ACHN (cell line): Measurements from ENCODE around the gene FNDC3B.

Experiments
- DNase-seq: peaks from one replicate; pipeline ENCODE4 v3.0.0-alpha.2; 2015
- in situ Hi-C: cut with HindIII; loops from 2 replicates; pipeline ENCODE4 v1.10.0; 2017; ENCODE audit warnings: low sequenced_read_pairs, low pct_ligation_motif_present, low pct_unique_long_range_greater_than_20kb

Gene FNDC3B

DNA sequence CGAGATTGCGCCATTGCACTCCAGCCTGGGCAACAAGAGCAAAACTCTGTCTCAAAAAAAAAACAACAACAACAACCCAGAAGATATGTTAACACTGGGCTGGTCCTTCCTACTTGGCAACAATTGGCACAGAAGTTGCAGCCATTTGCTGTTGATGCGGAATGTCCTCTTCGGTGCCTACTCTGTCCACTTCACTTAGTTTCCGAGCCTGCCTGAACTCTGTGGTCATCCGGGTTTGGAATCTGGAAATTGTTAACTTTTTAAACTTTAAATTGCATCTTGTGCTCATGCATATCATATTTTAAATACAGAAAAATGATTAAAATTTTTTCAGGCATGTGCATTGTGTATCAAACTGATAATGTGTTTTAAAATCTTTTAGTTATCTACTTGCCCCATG is 81.5 kb downstream of the FNDC3B start:
- in situ Hi-C loops = no loop called here
- no peak for DNase-seq

DNA sequence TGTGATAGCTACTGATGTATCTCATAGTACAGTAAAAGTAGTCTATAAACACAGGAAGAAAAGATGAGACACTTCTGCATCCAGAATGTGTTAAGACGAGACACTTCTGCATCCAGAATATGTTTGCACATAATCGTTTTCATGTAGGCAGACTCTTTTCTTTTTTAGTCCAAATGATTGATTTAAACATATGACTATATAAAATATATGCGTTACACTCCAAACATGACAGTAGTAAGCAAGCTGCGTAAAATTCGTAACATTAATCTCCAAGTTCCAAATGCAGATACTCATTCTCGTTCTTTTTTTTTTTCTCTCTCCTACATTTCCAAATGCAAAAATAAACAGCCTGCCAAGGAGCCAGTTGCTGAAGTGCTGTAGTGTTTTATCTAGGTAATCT is 82.6 kb downstream of the FNDC3B start:
- in situ Hi-C loops = no loop called here

DNA sequence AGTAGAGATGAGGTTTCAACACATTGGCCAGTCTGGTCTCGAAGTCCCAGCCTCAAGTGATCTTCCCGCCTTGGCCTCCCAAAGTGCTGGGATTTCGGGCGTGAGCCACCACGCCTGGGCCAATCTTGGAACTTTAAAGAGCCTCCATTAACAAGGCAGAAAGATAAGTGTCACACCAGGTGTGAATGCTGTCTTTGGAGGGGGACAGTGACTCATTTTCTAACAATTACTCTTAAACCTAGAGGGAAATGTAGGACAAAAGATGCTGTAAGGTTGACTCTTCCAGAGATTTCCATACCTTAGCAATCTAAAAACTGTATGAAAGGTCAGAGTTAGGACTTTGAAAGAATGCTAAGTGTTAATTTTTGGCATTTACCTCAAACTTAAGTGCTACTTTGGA is 84.9 kb downstream of the FNDC3B start:
- in situ Hi-C loops = no loop called here
- DNase-seq = no peak

More for the DNA sequence above, 82.6 kb downstream of the FNDC3B start:
- DNase-seq = no peak

DNA sequence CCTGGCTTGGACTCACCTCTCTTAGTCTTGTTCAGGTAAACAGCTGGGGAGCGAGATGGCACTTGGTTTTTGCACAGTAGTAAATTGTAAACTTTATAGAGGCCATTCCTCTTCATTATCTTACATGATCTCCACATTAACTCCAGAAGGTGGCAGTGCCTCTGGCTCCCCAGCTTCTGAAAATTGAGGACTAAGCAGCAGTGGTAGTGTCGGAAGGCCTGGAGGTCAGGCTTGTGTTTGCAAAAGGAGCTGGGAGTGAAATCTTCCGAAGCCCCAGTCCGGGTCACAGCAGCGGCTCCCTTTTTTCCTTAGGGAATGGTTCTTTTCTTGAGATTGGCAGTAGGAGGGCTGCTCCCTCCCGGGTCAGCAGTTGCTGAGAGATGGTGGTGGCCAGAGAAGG is 85.7 kb downstream of the FNDC3B start:
- in situ Hi-C loops = no loop called here
- no peak for DNase-seq

DNA sequence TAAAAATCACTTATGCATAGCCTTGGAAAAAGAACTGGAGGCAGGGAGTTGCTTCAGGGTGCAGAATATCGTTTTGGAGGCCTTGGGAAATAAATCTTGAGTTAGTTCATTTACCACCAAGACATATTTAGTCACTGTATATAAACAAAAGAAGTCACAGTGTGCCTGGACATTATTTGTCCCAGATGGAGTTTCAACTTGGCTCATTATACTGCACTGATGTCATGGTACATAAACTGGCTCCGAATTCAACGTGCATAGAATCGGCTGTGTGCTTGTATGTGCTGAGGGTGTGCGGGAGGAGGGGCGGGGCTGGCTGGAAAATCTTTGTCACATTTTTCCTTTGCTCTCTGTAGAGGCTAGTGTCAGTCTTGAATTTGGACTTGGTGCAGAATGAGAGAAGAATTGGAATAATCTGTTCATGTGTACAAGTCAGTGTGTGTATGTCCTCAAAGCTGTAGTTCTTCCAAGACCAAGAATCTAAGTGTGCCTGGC is 86.6 kb downstream of the FNDC3B start:
- no peak for DNase-seq
- in situ Hi-C loops = no loop called here

DNA sequence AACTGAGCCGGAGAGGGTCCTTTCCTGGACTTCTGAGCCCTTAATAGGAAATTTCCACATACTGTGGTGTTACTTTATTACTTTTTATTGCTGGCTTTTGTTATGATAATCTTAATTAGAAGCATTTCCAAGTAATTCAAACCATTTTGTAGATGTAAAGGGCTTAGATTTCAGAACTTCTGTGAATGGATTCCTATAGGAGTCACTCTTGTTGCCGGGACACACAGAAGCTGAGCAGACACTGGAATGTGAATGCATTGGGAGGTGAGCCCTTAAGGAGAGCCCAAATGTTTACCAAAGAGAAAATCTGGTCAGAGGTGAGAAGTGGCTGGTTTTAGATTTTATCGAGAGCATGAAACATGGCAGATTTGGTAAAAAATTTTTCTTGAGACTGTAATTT is 87.4 kb downstream of the FNDC3B start:
- in situ Hi-C loops = no loop called here
- no peak for DNase-seq

DNA sequence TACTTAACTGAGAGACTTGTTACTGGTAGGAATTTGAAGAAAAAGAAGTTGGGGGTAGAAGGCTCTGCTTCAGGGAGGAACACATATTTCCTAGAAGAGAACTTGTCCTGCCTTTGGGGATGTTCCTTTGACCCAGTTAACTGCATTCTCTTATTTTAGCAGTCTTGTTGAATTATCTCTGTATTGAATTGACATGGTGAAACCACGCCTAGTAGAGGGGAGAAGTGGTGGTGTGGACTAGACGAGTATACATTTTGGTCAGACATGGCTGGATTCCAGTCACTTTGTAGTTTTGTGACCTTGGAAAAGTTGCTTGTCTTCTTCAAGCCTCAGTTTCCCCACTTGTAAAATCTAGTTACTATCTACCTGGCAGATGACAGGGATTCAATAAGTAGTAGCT is 87.8 kb downstream of the FNDC3B start:
- no peak for DNase-seq
- in situ Hi-C loops = no loop called here

DNA sequence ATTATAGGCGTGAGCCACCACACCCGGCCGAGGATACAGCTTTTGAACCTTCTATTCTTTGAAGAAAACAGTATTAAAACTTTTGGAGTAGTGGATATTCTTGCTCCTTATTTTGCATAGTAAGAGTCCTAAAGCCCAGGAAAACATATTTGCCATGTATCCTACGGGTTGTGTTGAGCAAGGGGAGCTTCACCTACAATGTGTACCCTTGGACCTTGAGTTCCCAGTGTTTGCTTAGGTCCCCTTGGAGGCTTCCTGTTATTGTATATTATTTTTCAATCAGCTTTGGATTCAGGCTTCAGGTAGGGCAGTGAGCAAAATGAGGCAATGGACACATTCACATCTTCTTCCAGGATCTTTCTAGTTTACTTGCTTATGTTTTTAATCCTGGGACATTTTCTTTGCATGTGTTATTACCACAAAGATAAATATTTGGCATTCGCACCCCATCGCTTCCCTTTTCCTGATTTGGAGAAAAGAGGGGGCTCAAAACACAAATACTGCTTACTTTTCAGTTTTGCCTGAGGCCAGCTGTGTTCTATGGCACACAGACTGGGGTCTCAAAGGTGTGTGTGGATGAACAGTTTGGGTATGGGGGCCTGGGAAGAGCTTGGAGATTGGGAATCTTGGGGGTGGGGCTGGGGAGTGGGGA is 88.7 kb downstream of the FNDC3B start:
- in situ Hi-C loops = no loop called here
- DNase-seq = no peak

DNA sequence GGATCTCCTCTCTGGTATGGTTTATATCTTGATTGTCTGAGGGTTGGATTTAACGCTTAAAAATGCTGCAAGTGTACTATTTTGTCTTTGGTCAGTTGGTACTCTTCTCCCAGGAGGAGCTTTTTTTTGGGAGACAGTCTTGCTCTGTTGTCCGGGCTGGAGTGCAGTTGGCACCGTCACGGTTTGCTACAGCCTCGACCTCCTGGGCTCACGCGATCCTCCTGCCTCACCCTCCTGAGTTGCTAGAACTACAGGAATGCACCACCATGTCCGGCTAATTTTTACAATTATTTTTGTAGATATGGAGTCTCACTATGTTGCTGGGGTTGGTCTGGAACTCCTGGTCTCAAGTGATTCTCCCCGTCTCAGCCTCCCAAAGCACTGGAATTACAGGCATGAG is 89.5 kb downstream of the FNDC3B start:
- DNase-seq = no peak
- in situ Hi-C loops = no loop called here

DNA sequence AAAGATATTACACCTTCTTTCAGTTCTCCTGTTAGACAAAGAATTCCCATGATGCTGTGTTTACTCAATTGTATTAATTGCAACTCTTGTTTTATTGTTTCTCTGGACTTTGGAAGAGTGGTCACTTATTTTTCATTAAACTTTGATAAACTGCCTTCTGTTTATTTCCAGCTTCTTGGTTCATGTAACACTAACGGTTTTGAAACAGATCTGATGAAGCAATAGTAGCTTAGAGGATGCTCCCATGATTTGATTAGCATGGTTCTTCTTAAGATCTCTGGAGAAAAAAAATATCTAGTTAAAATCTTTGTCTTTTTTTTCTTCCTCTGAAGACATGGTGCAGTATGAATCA is 90.1 kb downstream of the FNDC3B start:
- in situ Hi-C loops = no loop called here

DNA sequence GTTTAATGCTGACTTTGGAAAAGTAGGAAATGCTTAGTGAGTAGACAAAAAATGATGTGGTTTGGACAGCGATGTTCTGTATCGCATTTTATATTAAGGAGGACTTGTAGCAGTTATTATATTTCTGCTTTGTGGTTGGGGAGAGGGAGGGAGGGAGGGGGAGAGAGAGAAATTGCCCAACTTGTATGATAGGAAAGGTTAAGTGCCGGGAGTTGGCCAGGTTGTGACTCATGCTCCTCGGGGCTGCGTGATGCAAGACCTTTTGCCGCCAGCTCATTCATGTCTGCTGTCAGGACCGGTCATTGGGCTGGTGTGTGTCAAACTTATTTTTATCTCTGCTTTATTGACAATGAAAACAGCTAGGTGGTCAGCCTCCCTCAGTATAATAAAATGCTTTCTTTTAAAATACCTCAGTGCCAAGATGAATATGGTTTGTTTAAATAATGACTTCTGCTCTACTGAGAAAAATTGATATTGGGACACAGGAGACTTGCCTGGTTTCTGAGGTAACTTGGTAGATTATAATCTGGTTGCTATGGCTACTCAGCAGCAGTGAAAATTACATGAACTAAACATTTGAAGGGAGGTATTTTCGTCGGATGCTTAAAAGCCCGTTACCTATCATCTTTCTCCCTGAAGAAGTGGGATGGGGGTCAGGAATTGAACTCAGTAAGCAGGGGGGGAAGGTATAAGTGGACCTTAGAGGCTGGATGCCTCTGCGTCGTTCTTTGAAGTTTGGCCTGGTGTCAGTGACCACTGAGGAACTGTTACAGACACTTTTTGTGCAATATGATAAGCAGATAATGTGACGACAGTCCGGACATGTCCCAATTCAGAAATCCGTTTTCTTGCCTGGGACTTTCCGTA is 90.7 kb downstream of the FNDC3B start:
- DNase-seq = peak; percentile 91
- in situ Hi-C loops = no loop called here

More for the DNA sequence above, 90.1 kb downstream of the FNDC3B start:
- no peak for DNase-seq

DNA sequence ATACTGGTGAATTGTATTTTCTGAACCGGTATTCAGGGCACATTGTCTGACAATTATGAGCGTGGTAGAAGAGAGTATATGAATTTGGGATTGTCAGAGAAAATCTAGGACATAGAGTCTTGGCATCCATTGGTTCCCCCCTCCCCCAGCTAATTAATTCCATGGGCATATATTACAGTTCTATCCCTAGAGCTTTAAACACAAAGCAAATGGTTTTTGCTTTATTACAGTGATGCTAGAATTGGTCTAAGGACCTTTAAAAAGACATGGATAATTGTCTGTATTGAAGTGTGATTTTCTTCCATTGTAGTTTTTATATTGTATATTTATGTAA is 91.3 kb downstream of the FNDC3B start:
- in situ Hi-C loops = no loop called here
- no peak for DNase-seq

DNA sequence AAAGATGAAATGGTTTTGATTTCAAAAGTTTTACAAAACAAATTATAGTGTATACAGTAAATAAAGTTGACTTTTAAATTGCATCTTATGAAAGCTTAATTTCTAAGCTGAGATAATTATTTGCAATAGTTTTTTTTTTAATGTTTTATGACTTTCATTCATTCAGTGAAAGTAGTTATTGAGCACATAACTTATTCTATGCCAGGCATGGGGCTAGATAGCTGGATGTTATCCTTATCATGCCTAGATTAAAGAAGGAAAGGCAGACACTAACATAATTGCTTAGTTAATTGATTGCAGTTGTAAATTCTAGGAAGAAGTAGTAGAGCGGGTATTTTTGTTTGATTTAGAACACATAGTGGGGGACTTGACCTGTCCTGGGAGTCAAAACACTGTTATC is 92.4 kb downstream of the FNDC3B start:
- no peak for DNase-seq
- in situ Hi-C loops = no loop called here

DNA sequence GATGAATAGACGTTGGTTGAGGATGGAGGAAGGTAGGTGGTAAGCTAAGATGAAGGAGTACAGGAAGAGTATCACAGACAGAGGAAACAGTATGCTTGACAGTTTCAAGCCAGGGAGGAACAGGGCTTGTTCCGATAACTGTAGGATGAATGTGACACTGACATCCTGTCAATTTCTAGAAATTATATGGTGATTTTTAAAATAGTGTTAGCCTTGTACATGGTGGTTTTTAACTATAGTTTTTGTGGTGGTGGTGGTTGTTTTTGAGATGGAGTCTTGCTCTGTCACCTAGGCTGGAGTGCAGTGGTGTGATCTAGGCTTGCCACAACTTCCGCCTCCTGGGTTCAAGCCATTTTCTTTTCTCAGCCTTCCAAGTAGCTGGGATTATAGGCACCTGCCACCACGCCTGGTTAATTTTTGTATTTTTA is 92.8 kb downstream of the FNDC3B start:
- in situ Hi-C loops = no loop called here
- DNase-seq = no peak

DNA sequence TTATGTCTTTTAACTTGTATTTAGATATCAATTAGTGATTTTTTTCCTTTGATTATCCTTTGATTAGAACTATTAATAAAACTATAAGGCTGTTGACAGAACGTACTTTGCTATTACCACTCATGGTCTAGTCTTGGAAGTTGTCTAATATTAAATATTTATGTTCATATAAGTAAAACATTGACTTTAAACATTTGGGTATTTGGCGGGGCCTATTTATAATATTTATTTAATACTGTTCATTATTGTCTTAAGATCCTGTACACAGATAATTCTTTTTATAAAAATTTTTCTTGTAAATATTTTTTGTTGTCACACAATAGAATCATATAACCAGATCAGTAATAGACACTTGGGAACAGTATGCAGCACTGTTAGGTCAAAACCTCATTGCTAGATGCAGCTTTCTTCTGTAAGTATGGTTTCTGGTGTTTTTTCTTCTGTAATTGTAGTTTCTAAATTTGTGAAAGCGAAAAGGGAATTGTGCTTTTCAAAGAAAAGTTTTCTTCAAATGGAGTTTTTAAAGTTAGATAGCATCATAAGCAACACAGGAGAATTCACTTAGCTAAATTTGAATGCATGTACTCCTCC is 93.4 kb downstream of the FNDC3B start:
- in situ Hi-C loops = no loop called here
- no peak for DNase-seq

DNA sequence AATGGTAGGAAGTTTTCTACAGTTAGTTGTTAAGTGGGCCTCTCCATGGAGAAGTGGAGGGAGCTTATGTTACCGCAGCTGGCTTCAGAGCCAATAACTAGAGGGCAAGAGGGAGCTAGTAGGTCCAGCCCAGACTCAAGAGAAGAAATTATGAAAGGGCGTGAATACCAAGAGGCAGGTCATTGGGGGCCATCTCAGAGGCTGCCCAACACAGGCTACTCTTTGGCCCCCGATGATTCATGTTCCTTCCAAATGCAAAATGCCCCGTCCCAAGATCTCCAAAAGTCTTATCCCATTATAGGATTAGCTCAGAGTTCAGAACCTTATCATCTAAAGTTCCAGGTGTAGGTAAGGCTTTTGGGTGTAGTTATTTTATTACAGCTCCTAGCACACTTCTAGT is 94.5 kb downstream of the FNDC3B start:
- DNase-seq = no peak
- in situ Hi-C loops = no loop called here

DNA sequence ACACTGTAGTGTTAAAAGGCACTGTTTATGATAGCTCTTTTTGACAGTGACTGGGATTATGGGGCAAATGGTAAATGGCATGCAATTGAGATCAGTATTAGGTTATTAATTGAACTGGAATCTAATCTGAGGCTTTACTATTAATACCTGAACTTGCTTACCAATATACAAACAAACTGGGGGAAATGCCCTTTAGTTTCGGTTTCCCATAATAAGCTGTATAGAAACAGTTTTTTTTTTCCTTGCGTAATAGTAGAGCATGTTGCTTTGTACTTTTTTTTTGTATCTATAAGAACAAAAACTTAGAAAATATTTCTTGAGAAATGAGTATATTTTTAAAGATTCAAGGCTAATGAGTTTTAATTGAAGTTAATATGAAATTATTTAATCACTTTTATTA is 95.0 kb downstream of the FNDC3B start:
- in situ Hi-C loops = no loop called here
- DNase-seq = no peak

DNA sequence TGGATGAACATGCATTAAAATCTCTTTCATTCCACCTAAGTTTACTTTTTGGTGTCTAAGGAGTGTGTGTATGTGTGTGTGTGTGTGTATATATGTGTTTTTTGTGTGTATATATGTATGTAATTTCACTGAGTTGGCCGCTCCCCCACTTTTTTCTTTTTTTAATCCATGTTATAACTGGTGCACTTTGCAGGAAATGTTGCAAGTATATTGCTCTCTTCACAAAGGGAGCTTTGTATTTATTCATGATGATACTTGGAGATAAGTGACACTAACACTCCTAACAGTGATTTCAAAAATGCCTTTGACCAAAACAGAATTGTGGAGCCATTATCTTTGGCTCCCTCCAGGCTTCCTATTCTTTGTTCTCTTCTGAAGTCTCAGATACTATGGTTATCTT is 95.8 kb downstream of the FNDC3B start:
- DNase-seq = no peak
- in situ Hi-C loops = no loop called here

DNA sequence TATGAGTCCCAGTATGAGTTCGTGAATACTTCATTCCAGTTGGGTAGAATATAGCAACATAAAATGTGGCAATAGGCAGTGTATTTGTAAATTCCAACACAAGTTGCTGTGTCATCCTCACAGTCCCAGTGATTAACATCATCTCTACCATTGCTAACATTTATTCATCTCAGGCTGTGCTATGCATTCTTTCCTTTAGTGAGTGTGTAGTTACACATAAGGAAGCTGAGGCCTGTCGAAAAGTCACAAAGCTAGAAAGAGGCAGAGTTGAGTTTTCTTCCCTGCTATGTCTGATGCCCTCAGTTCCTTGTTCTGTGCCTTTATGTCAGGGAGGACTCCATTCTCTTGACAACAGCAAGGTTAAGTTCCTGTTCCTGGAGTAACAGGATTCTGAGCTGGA is 96.4 kb downstream of the FNDC3B start:
- DNase-seq = no peak
- in situ Hi-C loops = no loop called here

DNA sequence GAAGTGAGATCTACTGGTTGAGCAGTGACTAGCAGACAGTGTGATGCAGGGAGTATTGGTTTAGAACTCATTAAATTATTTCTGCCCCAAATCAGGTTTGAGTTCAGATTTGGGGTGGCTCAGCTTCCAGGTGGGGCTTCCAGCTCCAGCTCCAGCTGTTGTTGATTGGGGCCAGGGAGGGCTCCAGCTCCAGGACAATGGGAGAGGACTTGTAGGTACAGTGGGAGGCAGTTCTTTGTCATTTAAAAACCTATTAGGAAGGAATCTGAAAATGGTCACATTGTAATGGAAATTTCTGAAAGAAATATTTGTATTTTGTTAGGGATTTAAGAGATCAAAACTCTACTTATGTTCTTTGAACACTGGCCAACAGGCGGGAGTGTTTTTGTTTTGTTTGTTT is 97.0 kb downstream of the FNDC3B start:
- in situ Hi-C loops = no loop called here

More for the DNA sequence above, 97.0 kb downstream of the FNDC3B start:
- no peak for DNase-seq
